C4-2B (cell line): ENCODE data around the gene SLC35F3.

Source experiments
- CTCF ChIP-seq: fragments of 450-650 bp; conservative IDR thresholded peaks from 2 replicates; pipeline ENCODE4 v1.5.1; 2017; ENCODE audit warnings: mild to moderate bottlenecking
- ZFX ChIP-seq: fragments of 450-650 bp; IDR thresholded peaks from 2 replicates; pipeline ENCODE4 v1.6.1; 2017

- TF ChIP-seq CTCF = no peak
- no peak for TF ChIP-seq ZFX
These were observed 163.3 kb downstream of the SLC35F3 start for GRCh38 chr1:234067581-234068337.
